ENCODE data around the gene GAB3. TPM values are rescaled to one million over a fixed set of nuclear protein-coding genes. Genes with fewer than 3 reads are reported as not detected.

GAB3 gene
- total RNA-seq, 1 donor = 0.43 TPM

DNA sequence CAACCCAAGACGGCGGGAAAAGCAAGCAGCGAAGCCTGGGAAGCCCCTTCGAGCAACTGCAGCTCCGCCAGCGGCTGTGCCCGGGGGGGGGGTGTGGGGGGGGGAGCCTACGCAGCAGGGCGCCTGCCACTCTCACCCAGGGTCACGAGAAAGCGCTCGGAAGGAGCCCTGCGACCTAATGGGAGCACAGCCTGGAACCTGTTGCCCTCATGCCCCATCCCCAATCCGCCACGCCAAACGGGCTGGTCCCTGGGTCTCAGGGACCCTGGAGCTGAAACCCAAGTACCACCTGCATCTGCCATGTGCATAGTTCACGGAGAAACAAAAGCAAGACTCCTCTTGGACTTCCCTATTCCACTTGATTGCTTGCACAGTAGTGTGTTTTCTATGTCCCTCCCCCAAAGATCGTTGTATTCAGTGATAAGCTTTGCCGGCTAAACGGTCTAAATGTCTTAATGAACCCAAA, 359 bp upstream of the GAB3 start:
- TF ChIP-seq, protein P1, sequence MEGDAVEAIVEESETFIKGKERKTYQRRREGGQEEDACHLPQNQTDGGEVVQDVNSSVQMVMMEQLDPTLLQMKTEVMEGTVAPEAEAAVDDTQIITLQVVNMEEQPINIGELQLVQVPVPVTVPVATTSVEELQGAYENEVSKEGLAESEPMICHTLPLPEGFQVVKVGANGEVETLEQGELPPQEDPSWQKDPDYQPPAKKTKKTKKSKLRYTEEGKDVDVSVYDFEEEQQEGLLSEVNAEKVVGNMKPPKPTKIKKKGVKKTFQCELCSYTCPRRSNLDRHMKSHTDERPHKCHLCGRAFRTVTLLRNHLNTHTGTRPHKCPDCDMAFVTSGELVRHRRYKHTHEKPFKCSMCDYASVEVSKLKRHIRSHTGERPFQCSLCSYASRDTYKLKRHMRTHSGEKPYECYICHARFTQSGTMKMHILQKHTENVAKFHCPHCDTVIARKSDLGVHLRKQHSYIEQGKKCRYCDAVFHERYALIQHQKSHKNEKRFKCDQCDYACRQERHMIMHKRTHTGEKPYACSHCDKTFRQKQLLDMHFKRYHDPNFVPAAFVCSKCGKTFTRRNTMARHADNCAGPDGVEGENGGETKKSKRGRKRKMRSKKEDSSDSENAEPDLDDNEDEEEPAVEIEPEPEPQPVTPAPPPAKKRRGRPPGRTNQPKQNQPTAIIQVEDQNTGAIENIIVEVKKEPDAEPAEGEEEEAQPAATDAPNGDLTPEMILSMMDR (IDR thresholded peaks at IDR 0.05; ENCODE audit: insufficient read depth, low read depth, low read length) = no peak
- DNase-seq (ENCODE audit: low read depth) = no peak
- peak overlapping the region; percentile 60 for H3K4me3 ChIP-seq (ENCODE audit: low read depth, low read length)

DNA sequence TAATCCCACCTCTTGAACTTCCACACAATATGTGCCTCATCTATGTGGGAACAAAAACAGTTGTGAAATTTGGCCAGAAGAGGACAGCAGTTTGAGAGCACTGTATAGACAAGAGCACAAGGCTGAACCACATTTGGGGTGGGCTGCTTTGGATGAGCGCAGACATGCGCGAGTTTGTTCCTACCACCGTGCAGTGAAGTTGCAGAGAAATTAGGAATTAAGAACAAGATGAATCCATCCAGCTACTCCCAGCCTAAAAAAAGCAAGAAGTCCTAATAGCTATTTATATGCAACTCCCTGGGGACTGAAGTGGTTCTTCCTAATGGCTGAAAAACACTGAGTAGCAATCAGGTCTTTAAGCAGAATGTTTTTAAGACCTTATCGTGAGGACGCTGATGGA, 1.0 kb downstream of the GAB3 start:
- DNase-seq (ENCODE audit: low read depth) = no peak
- TF ChIP-seq, protein P1 (IDR thresholded peaks at IDR 0.05; ENCODE audit: insufficient read depth, low read depth, low read length) = no peak
- peak overlapping the region; percentile 60 for H3K4me3 ChIP-seq (ENCODE audit: low read depth, low read length)

DNA sequence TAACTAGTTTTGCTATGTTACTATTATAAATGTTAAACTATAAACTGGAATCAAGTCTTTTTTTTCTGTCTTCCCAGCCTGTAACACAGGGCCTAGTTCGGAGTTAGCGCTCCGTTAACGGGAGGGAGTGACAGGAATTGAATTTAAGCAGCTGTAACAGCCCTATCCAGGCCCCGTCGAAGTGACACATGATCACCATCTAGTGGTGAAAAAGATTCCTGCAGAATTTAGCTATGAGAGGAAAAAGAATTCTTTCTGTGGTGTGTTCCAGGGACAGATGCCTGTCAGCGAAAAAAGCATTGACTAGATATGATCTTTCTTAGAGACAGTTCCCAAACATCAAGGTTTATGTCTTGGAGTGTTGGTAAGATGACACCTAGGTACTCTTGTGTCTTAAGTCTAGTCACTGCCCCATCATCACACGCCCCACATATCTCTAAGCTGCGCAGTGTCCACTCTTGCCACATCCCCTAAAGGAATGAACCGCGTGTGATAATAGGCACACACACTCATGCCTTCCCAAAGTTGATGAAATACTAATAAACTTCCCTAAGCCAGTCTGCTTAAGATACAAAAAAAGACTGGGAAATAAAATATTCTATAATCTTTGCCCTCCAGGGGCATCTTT, 2.1 kb downstream of the GAB3 start:
- TF ChIP-seq, protein P1 (IDR thresholded peaks at IDR 0.05; ENCODE audit: insufficient read depth, low read depth, low read length) = peak; percentile 75
- peak; percentile 56 for DNase-seq (ENCODE audit: low read depth)
- H3K4me3 ChIP-seq (ENCODE audit: low read depth, low read length) = no peak overlapping the region

DNA sequence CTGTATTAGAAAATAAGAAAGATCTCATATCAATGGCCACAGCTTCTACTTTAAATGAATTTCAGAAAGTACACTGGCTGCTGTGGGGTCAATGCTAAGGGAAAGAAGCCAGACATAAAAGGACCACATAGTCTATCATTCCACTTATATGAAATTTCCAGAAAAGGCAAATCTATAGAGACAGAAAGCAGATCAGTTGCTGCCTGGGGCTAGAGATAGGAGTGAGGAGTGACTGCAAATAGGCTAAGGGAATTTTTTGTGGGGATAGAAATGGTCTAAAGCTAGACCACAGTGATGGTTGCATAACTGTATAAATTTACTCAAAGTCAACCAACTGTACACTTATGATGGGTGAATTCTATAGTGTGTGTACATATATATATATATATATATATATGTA, 8.3 kb downstream of the GAB3 start:
- no peak overlapping the region for H3K4me3 ChIP-seq (ENCODE audit: low read depth, low read length)
- DNase-seq (ENCODE audit: low read depth) = no peak
- TF ChIP-seq, protein P1 (IDR thresholded peaks at IDR 0.05; ENCODE audit: insufficient read depth, low read depth, low read length) = no peak

DNA sequence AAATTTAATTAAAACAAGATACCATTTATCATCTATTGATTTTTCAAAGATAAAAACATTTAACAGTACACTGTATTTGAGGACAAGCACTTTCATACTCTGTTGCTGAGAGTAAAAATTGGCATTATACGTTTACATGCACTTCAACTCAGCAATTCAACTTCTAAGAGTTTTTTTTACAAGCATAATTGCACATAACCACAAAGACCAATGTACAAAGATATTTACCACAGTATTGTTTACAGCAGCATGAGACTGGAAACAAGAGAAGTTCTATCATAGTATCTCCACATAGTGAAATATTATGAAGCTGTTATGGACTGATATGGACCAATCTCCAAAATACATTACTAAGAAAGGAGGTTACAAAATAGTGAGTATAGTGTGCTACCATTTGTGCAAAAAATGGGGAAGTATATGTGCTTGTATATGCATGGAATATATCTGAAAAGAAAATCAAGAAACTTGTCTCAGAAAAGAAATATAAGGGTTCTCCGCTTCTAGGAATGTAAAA, 10.9 kb downstream of the GAB3 start:
- TF ChIP-seq, protein P1 (IDR thresholded peaks at IDR 0.05; ENCODE audit: insufficient read depth, low read depth, low read length) = no peak
- no peak overlapping the region for H3K4me3 ChIP-seq (ENCODE audit: low read depth, low read length)
- DNase-seq (ENCODE audit: low read depth) = no peak

DNA sequence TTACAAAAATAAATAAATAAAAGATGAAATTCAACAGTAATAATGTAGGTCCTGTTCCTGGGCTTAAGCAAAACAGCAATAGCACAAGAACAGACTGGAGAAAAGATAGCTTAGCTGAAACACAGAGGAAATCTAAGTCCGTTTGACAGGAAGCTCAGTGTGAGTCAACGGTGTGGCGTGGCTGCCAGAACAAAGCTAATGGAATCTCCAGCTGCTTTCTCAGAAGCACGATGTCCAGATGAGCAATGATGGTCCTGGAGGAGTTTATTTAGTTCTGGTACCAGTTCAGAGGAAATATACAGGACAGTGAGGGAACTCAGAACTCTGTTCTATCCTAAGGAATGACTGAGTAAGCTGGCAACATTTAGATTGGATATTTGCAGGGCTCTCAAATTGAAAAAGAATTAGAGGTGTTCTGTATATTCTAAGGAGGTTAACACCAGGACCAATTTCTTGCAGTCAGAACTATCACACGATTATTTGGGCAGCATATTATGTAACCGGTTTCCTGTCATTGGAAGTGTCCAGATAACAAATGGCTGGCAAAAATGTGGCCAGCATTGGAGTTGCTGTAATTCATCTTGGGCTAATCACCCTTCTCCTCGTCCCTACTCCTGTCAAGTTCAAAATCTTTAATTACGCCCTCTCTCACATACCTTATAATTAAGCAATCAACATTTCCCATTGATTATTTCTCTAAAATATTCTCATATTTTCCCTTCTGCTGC, 12.7 kb downstream of the GAB3 start:
- TF ChIP-seq, protein P1 (IDR thresholded peaks at IDR 0.05; ENCODE audit: insufficient read depth, low read depth, low read length) = no peak
- no peak overlapping the region for H3K4me3 ChIP-seq (ENCODE audit: low read depth, low read length)
- peak; percentile 73 for DNase-seq (ENCODE audit: low read depth)

All from fibroblast of villous mesenchyme (primary cell).